ENCODE data around the gene PDXP.

The PDXP gene

GRCh38 chr22:37665487-37665886 lies 7.0 kb downstream of the PDXP start:
- H3K4me3 ChIP-seq (ENCODE audit: low read length) = no peak overlapping the region
- TF ChIP-seq CTCF (conservative IDR thresholded peaks at IDR 0.05; ENCODE audit: low read depth, low read length) = no peak
- no peak for DNase-seq (ENCODE audit: low read depth)

- no peak overlapping the region for H3K4me3 ChIP-seq (ENCODE audit: low read length)
- no peak for TF ChIP-seq CTCF (conservative IDR thresholded peaks at IDR 0.05; ENCODE audit: low read depth, low read length)
- no peak for DNase-seq (ENCODE audit: low read depth)
Observed at GRCh38 chr22:37669586-37669985, 11.1 kb downstream of the PDXP start.

GRCh38 chr22:37672206-37672919 lies 13.8 kb downstream of the PDXP start:
- no peak for DNase-seq (ENCODE audit: low read depth)
- no peak overlapping the region for H3K4me3 ChIP-seq (ENCODE audit: low read length)
- no peak for TF ChIP-seq CTCF (conservative IDR thresholded peaks at IDR 0.05; ENCODE audit: low read depth, low read length)

- no peak for DNase-seq (ENCODE audit: low read depth)
- no peak overlapping the region for H3K4me3 ChIP-seq (ENCODE audit: low read length)
- no peak for TF ChIP-seq CTCF (conservative IDR thresholded peaks at IDR 0.05; ENCODE audit: low read depth, low read length)
Observed at GRCh38 chr22:37672920-37673455, 14.5 kb downstream of the PDXP start.

GRCh38 chr22:37674248-37674647 lies 15.7 kb downstream of the PDXP start:
- no peak overlapping the region for H3K4me3 ChIP-seq (ENCODE audit: low read length)
- TF ChIP-seq CTCF (conservative IDR thresholded peaks at IDR 0.05; ENCODE audit: low read depth, low read length) = no peak
- no peak for DNase-seq (ENCODE audit: low read depth)

- H3K4me3 ChIP-seq (ENCODE audit: low read length) = peak within 1 kb of the TSS; percentile 52
- DNase-seq (ENCODE audit: low read depth) = peak; percentile 67
- TF ChIP-seq CTCF (conservative IDR thresholded peaks at IDR 0.05; ENCODE audit: low read depth, low read length) = no peak
Observed at GRCh38 chr22:37674951-37675929, 16.7 kb downstream of the PDXP start, which contains the start of gene LGALS1. LGALS1 (plus strand) TSS chr22:37675636; CDS start chr22:37675703, 67 bp downstream.

Measured in retinal pigment epithelial cell (primary cell).